GM06990 (cell line): Measurements from ENCODE around the gene NEK6.

Experiments used
- DNase-seq: peaks from one replicate; pipeline ENCODE4 v3.0.0-alpha.2; 2011; ENCODE audit not compliant: insufficient read length; ENCODE audit errors: extremely low read depth
- H3K27me3 ChIP-seq: replicated peaks from 2 replicates; pipeline ENCODE4 v1.6.0; 2011; ENCODE audit warnings: low read length; ENCODE audit not compliant: control insufficient read depth, insufficient read depth
- H3K36me3 ChIP-seq: 2 replicates; pipeline ENCODE4 v1.5.1; 2011; ENCODE audit warnings: low read length; ENCODE audit not compliant: control insufficient read depth, insufficient read depth
- H3K4me3 ChIP-seq: replicated peaks from 2 replicates; pipeline ENCODE4 v1.5.1; 2011; ENCODE audit warnings: low read depth, mild to moderate bottlenecking, control low read depth, low read length
- TF ChIP-seq, protein P1 (sequence below): IDR thresholded peaks from 2 replicates; pipeline ENCODE4 v1.5.1; 2011; ENCODE audit warnings: low read length, control low read depth, mild to moderate bottlenecking, inconsistent platforms; ENCODE audit not compliant: insufficient read depth, poor library complexity, severe bottlenecking

NEK6 gene

DNA sequence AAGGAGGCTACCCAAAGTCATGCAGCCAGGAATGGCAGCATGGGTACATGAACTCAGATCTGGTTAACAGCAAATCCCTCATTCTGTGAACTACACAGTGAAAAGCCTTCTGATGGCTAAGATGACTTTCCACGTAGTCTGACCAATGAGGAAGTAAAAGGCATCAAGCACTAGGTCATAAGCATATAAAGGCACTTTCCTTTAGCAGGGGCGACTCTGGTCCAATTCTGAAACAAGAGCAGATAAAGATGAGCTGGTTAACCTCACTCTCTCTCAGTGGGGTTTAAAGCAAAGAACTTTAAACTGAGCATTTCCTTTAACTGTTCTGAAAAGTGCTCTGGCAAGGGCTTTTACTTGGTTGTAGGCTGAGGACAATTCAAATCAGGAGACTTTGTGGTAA, 136.4 kb downstream of the NEK6 start:
- Histone ChIP-seq H3K27me3 (no peaks in the 10 kb centered on the region), H3K36me3 (peaks cover 7% of the 10 kb centered on the region), H3K4me3 (no peak overlapping the region)
- TF ChIP-seq, protein P1, sequence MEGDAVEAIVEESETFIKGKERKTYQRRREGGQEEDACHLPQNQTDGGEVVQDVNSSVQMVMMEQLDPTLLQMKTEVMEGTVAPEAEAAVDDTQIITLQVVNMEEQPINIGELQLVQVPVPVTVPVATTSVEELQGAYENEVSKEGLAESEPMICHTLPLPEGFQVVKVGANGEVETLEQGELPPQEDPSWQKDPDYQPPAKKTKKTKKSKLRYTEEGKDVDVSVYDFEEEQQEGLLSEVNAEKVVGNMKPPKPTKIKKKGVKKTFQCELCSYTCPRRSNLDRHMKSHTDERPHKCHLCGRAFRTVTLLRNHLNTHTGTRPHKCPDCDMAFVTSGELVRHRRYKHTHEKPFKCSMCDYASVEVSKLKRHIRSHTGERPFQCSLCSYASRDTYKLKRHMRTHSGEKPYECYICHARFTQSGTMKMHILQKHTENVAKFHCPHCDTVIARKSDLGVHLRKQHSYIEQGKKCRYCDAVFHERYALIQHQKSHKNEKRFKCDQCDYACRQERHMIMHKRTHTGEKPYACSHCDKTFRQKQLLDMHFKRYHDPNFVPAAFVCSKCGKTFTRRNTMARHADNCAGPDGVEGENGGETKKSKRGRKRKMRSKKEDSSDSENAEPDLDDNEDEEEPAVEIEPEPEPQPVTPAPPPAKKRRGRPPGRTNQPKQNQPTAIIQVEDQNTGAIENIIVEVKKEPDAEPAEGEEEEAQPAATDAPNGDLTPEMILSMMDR, result no peak
- DNase-seq, result no peak

GRCh38 chr9:124394596-124394995, 136.8 kb downstream of the NEK6 start:
- DNase-seq, result no peak
- peaks cover 8% of the 10 kb centered on the region for H3K36me3 ChIP-seq
- H3K27me3 ChIP-seq, result no peaks in the 10 kb centered on the region

DNA sequence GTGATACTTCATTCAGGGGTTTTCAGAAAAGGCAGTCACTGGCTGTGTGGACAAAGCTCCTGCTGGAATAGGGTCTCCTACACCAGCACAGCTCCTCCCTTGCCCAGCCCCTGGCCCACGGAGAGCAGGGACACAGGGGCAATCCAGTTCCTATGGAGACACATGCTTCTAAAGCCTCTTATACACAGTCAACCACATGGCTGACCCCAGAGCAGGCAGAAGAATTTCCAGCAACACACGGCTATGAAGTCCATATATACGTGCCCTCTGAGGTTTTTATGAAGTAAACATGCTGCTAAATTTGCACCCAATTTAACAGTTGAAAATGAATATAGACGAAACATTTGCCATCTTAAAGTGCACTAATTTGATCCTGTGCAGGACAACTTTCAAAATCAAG, 138.1 kb downstream of the NEK6 start:
- peaks cover 12% of the 10 kb centered on the region for H3K36me3 ChIP-seq
- no peak overlapping the region for H3K4me3 ChIP-seq
- H3K27me3 ChIP-seq, result no peaks in the 10 kb centered on the region
- TF ChIP-seq, protein P1, result no peak
- no peak for DNase-seq

More at GRCh38 chr9:124394596-124394995, 136.8 kb downstream of the NEK6 start:
- H3K4me3 ChIP-seq, result no peak overlapping the region
- TF ChIP-seq, protein P1, result no peak

DNA sequence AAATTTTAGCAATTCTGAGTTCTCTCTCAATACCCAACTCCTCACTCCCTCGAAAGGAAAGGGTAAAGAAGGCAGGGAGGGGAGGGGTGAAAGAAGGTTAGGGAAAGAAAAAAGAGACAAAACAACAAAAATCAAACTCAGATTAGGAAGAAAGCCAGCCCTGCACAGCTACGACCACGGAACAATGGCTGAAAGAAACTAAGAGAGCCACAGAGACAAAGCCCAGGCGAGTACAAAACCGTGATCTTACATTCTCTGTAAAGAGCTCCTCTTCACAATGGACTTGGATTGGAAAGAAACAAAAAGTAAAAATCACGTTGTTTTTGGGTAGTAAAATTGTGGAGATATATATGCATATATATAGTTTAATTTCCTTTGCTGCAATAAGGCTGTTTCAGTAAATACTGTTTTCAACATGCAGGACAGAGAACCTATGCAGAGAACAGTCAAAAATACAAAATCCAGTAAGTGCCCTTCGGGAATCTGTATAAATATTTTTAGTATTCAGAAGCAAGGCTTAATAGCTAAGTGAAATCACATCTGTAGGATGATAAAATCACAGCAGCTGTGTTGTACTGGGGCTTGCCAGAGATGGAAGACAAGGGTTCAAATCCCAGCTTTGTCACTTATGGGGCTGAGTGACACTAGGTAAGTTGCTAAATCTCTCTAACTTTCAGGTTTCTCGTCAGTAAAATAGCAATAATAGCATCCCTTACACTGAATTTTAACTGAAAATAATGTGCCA, 140.6 kb downstream of the NEK6 start:
- Histone ChIP-seq H3K4me3 (no peak overlapping the region), H3K27me3 (no peaks in the 10 kb centered on the region), H3K36me3 (peaks cover 9% of the 10 kb centered on the region)
- TF ChIP-seq, protein P1, result no peak
- no peak for DNase-seq

DNA sequence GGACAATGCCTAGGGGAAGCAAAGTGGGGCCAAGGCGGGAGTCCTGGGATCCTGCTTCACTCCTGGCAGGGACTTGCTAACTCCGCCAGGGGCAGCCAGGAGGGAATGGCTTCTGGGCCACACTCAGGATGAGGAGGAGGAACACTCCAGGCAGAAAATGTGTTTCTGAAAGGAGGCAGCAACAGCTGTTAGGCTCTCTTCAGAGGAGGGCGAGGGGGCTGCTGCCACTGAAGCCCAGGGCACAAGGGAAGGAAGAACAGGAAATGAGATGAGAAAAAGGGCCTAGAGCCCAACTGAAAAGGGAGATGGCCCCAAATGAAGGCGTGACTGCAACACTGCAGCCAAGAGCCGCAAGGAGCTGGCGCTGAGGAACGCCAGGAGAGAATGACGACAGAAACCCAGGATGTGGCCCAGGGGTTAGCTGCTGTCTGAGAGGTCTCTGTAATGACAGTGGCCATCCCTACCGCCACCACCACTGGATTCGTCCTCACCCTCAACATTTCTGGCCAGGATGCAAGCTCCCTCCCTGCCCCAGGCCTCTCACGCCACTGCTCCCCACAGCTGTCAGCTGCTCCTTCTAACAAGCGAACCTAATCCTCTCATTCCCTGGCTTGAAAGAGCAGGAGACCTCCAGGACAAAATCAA, 141.7 kb downstream of the NEK6 start:
- Histone ChIP-seq H3K4me3 (no peak overlapping the region), H3K36me3 (peaks cover 15% of the 10 kb centered on the region), H3K27me3 (no peaks in the 10 kb centered on the region)
- TF ChIP-seq, protein P1, result no peak
- DNase-seq, result no peak
